HEK293T (cell line): ENCODE results near the gene COL28A1.
"Not testable (repeated sequence)": the region's sequence is repeated elsewhere in the genome, so short reads cannot be mapped to it uniquely, and the experiment has no call there.

Source experiments
- ARNT ChIP-seq: fragments of 450-650 bp; IDR thresholded peaks from 2 replicates; pipeline ENCODE4 v1.6.1; 2017; ENCODE audit warnings: mild to moderate bottlenecking
- BHLHE40 ChIP-seq: fragments of 450-650 bp; IDR thresholded peaks from 2 replicates; pipeline ENCODE4 v1.6.1; 2016; ENCODE audit warnings: mild to moderate bottlenecking, moderate library complexity, borderline replicate concordance
- ELF4 ChIP-seq: fragments of 450-650 bp; IDR thresholded peaks from 2 replicates; pipeline ENCODE4 v1.6.1; 2017; ENCODE audit warnings: antibody characterized with exemption
- FOXA1 ChIP-seq: fragments of 450-650 bp; IDR thresholded peaks from 2 replicates; pipeline ENCODE4 v1.6.1; 2016; ENCODE audit warnings: mild to moderate bottlenecking
- FOXK2 ChIP-seq: fragments of 450-650 bp; IDR thresholded peaks from 2 replicates; pipeline ENCODE4 v1.6.1; 2016; ENCODE audit warnings: mild to moderate bottlenecking
- FOXM1 ChIP-seq: fragments of 450-650 bp; IDR thresholded peaks from 2 replicates; pipeline ENCODE4 v1.6.1; 2017; ENCODE audit warnings: mild to moderate bottlenecking, borderline replicate concordance
- HDGF ChIP-seq: fragments of 450-650 bp; IDR thresholded peaks from 2 replicates; pipeline ENCODE4 v1.6.1; 2017; ENCODE audit warnings: antibody characterized with exemption, borderline replicate concordance
- LEF1 ChIP-seq: fragments of 450-650 bp; IDR thresholded peaks from 2 replicates; pipeline ENCODE4 v1.6.1; 2017; ENCODE audit warnings: mild to moderate bottlenecking, borderline replicate concordance
- NFRKB ChIP-seq: fragments of 450-650 bp; IDR thresholded peaks from 2 replicates; pipeline ENCODE4 v1.6.1; 2016; ENCODE audit warnings: mild to moderate bottlenecking, moderate library complexity
- SP1 ChIP-seq: fragments of 450-650 bp; IDR thresholded peaks from 2 replicates; pipeline ENCODE4 v1.6.1; 2017
- SUZ12 ChIP-seq: fragments of 450-650 bp; IDR thresholded peaks from 2 replicates; pipeline ENCODE4 v1.6.1; 2016; ENCODE audit warnings: mild to moderate bottlenecking
- TARDBP ChIP-seq: fragments of 450-650 bp; IDR thresholded peaks from 2 replicates; pipeline ENCODE4 v1.6.1; 2016
- ZNF384 ChIP-seq: fragments of 450-650 bp; IDR thresholded peaks from 2 replicates; pipeline ENCODE4 v1.6.1; 2016

DNA sequence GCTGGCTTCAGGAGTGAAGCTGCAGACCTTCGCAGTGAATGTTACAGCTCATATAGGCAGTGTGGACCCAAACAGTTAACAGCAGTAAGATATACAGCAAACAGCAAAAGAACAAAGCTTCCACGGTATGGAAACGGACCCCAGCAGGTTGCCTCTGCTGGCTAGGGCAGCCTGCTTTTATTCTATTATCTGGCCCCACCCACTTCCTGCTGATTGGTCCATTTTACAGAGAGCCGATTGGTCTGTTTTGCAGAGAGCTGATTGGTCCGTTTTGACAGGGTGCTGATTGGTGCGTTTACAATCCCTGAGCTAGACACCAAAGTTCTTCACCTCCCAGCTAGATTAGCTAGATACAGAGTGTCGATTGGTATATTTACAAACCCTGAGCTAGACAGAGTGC, 58.0 kb downstream of the COL28A1 start:
- not testable (repeated sequence) for TF ChIP-seq LEF1, ELF4, TARDBP, BHLHE40, SP1, FOXA1, FOXM1, FOXK2, NFRKB, SUZ12, ZNF384, HDGF, ARNT
